IPS-18a (cell line): ENCODE data around the gene CXXC1.
A peak's percentile ranks its signal among the peaks of the same experiment; 100 is the strongest.

Experiments used
- H3K27ac ChIP-seq: one replicate; pipeline ENCODE4 v1.5.1; 2013; ENCODE audit warnings: low read length
- H3K27me3 ChIP-seq: one replicate; pipeline ENCODE4 v1.6.1; 2013; ENCODE audit warnings: mild to moderate bottlenecking, low read length; ENCODE audit not compliant: control insufficient read depth, insufficient read depth
- H3K36me3 ChIP-seq: one replicate; pipeline ENCODE4 v1.6.1; 2013; ENCODE audit warnings: low read depth, low read length; ENCODE audit not compliant: control insufficient read depth
- H3K4me1 ChIP-seq: one replicate; pipeline ENCODE4 v1.6.1; 2013; ENCODE audit warnings: low read depth, low read length; ENCODE audit not compliant: control insufficient read depth
- H3K4me3 ChIP-seq: one replicate; pipeline ENCODE4 v1.5.1; 2013; ENCODE audit warnings: low read length
- H3K9ac ChIP-seq: one replicate; pipeline ENCODE4 v1.6.1; 2013; ENCODE audit warnings: mild to moderate bottlenecking, low read length, moderate library complexity
- H3K9me3 ChIP-seq: one replicate; pipeline ENCODE4 v1.6.1; 2013; ENCODE audit warnings: low read depth, low read length; ENCODE audit not compliant: control insufficient read depth

The CXXC1 gene

GRCh38 chr18:50281295-50281971, 6.1 kb downstream of the CXXC1 start, which contains the start of gene MBD1:
TSS of gene MBD1 (minus strand) at chr18:50281523. CDS start at chr18:50279992, 1,531 bp downstream.
- peak within 1 kb of the TSS; percentile 75 for H3K27ac ChIP-seq
- no peaks in the 10 kb centered on the region for H3K27me3 ChIP-seq
- peaks cover 35% of the 10 kb centered on the region for H3K36me3 ChIP-seq
- peak within 1 kb of the TSS; percentile 99 for H3K4me3 ChIP-seq
- H3K9me3 ChIP-seq = no peaks in the 10 kb centered on the region
- peak within 1 kb of the TSS; percentile 85 for H3K9ac ChIP-seq
- peaks cover 4% of the 10 kb centered on the region for H3K4me1 ChIP-seq

DNA sequence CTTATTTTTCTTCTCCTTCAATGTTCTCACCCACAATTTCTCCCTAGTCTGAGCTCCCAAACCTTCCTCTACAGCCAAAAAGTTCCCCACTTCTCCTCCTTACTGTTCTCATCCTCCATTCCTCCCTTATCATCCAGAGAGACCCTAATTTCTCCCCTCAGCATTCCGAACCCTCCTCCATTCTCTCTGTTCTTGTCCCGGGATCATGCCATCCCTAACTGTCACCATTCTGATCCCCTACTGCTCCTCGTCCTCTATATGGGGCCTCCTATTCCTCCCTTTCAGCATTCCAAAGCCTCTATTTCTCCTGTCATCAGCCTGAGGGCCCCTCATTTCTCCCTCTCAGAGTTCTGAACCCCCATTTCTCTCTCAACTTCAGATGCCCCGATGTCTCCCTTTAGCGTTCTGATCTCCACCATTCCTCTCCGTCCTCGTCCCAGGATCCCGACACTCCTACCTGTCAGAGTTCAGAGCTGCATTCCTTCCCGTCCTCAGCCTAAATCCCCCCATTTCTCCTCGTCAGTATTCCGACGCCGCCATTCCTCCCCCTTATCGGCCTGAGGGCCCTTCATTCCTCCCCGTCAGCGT, 6.7 kb downstream of the CXXC1 start:
- Histone ChIP-seq H3K9me3 (no peaks in the 10 kb centered on the region), H3K4me3 (peak overlapping the region; percentile 99), H3K36me3 (peaks cover 41% of the 10 kb centered on the region), H3K9ac (peak overlapping the region; percentile 85), H3K27me3 (no peaks in the 10 kb centered on the region), H3K27ac (peak overlapping the region; percentile 75), H3K4me1 (peaks cover 4% of the 10 kb centered on the region)

DNA sequence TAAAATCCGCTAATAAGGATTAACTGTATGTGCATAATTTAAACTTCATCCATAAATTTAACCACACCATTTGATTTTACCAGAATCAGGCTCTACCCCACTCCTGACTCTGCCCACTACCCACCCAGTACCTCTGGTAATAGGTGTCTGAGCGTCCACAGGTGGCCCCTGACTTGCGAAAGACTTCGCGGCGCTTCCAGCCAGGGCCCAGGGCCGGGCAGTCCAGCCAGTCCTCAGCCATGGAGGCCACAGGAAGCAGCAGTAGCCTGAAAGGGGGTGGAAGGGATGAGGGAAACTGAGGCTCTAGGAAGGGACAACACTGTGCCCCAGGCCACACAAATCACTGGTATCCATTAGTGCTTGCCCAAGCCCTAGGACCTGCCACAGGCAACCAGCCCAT, 7.7 kb downstream of the CXXC1 start:
- Histone ChIP-seq H3K9me3 (no peaks in the 10 kb centered on the region), H3K4me1 (peaks cover 4% of the 10 kb centered on the region), H3K4me3 (no peak overlapping the region), H3K36me3 (peaks cover 48% of the 10 kb centered on the region), H3K9ac (no peak overlapping the region), H3K27ac (no peak overlapping the region), H3K27me3 (no peaks in the 10 kb centered on the region)

- Histone ChIP-seq H3K36me3 (peaks cover 49% of the 10 kb centered on the region), H3K4me1 (peaks cover 4% of the 10 kb centered on the region), H3K4me3 (no peak overlapping the region), H3K27me3 (no peaks in the 10 kb centered on the region), H3K27ac (no peak overlapping the region), H3K9me3 (no peaks in the 10 kb centered on the region), H3K9ac (no peak overlapping the region)
Measured at GRCh38 chr18:50277942-50278341, 9.6 kb downstream of the CXXC1 start.

DNA sequence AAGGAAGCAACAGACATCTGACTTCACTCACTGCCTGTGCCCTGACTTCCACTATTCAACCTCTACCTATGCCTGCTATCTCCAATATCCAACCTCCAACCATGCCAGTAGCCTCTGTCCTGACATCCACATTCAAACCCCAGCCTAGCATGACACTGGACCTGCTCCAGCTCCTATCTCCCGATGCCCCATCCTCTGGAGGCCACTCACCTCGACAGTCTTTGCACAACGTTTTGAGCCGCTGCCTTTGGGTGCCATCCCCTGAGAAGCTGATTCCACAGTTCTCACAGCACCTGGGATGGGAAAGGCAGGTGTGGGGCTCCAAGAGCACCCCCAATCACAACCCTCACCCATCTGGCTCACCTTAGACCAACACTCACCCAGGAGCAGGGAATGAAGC, 11.0 kb downstream of the CXXC1 start:
- Histone ChIP-seq H3K9ac (no peak overlapping the region), H3K27me3 (no peaks in the 10 kb centered on the region), H3K4me1 (peaks cover 4% of the 10 kb centered on the region), H3K4me3 (no peak overlapping the region), H3K27ac (no peak overlapping the region), H3K36me3 (peaks cover 61% of the 10 kb centered on the region), H3K9me3 (no peaks in the 10 kb centered on the region)

DNA sequence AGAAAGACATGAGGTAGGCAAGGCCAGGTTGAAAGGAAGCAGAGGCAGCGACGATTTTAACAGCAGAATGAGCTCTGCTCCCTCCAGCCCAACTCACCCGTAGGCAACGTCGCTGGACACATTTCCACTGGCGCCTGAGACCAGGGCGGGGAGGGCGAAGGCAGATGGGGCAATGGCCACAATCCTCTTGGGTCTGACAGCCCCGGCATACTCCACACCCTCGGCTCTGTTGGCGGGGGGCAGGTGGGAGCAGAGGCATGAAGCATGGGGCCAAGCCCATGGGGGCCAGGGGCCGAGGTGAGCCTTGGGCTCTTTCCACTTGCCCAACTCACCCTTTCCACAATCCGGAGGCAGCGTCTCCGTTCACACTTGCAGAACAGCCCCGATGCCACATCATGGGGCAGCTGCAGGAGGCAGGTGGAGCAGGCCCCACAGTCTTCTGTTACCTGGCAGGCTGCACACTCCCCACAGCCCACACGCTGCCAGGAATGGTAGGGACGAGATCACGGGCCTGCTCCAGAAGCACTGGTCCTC, 11.9 kb downstream of the CXXC1 start:
- H3K9me3 ChIP-seq = no peaks in the 10 kb centered on the region
- peaks cover 67% of the 10 kb centered on the region for H3K36me3 ChIP-seq
- peaks cover 2% of the 10 kb centered on the region for H3K4me1 ChIP-seq
- no peak overlapping the region for H3K4me3 ChIP-seq
- H3K9ac ChIP-seq = no peak overlapping the region
- no peak overlapping the region for H3K27ac ChIP-seq
- H3K27me3 ChIP-seq = no peaks in the 10 kb centered on the region

DNA sequence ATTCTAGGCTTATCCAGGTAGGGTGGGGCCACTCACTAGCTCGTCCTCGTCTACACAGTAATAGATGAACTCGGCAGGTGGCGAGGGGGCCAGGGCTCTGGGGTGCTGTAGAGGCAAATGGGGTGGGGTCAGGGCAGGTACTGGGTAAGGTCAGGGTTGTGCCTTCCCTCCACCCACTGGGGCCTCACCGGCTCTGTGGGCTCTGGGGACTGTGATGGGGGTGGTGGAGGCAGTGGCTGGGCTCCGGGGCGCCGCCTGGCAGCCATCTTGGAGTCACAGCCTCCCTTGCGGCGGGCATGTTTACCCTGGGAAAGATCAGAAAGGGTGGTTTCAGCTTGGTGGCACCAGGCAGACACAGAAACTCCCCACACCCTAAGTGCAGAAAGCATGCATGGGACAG, 12.6 kb downstream of the CXXC1 start:
- no peak overlapping the region for H3K27ac ChIP-seq
- no peak overlapping the region for H3K9ac ChIP-seq
- H3K36me3 ChIP-seq = peaks cover 67% of the 10 kb centered on the region
- no peaks in the 10 kb centered on the region for H3K4me1 ChIP-seq
- H3K9me3 ChIP-seq = no peaks in the 10 kb centered on the region
- no peak overlapping the region for H3K4me3 ChIP-seq
- H3K27me3 ChIP-seq = no peaks in the 10 kb centered on the region

- Histone ChIP-seq H3K9me3 (no peaks in the 10 kb centered on the region), H3K4me3 (no peak overlapping the region), H3K36me3 (peaks cover 72% of the 10 kb centered on the region), H3K27me3 (no peaks in the 10 kb centered on the region), H3K4me1 (no peaks in the 10 kb centered on the region), H3K9ac (no peak overlapping the region), H3K27ac (no peak overlapping the region)
Measured at GRCh38 chr18:50274044-50274442, 13.4 kb downstream of the CXXC1 start.

- H3K36me3 ChIP-seq = peaks cover 70% of the 10 kb centered on the region
- H3K27me3 ChIP-seq = no peaks in the 10 kb centered on the region
- H3K9me3 ChIP-seq = no peaks in the 10 kb centered on the region
Measured at GRCh38 chr18:50273203-50274043, 14.1 kb downstream of the CXXC1 start.

DNA sequence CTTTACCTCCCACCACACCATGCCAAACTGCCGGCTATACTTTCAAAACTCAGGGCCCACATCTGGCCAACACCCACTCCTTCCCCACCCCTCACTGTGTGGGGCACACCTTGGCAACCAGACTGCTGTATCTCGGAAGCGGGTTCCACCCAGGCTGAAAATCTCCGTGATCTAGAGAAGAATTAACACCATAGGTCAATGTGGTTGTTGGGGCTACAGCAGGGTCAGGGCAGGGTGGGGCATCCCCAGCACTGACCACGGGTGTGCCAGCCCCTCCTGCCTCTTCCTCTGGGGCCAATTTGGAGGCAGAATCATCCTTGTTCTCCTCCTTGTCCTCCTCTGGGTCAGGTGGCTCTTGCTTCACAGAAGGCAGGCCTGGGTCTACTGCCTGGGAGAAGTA, 14.9 kb downstream of the CXXC1 start:
- Histone ChIP-seq H3K9ac (no peak overlapping the region), H3K4me1 (no peaks in the 10 kb centered on the region), H3K9me3 (no peaks in the 10 kb centered on the region), H3K27me3 (no peaks in the 10 kb centered on the region), H3K4me3 (no peak overlapping the region), H3K36me3 (peaks cover 67% of the 10 kb centered on the region), H3K27ac (no peak overlapping the region)

More at GRCh38 chr18:50273203-50274043, 14.1 kb downstream of the CXXC1 start:
- no peak overlapping the region for H3K9ac ChIP-seq
- no peak overlapping the region for H3K27ac ChIP-seq
- no peak overlapping the region for H3K4me3 ChIP-seq
- H3K4me1 ChIP-seq = no peaks in the 10 kb centered on the region

DNA sequence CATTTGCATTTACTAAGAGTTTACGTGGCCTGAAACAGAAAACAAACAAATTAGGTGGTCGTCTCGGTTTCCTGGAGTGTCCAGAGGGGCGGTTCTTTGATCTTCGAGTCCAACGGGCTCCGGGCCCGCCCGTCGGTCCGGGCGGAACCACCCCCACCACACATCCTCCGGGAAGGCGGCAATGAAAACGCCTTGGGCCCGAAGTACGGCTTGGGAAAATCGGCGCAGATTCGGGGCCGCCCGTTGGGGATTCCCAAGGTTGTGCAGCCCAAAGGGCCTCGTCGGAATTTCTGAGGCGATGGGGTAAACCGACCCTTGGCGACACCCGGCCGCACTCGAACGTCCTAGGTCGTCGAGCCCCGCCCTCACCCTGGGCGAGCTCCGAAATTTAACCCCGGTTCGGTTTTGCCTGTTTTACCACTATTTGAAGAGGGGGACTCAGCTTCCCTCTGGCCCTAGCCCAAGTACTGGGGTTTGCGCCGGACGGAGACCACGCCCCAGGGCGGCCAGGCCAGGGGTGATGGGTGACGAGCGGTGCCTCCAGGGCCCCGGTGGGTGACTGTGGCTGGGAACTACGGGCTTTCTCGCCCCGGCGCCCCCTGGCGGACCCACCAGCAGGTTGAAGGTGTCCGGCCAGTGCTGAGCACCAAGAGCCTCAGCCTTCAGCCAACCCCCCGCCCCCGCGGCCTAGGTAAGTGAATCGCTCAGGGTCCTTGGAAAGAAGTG, 19.3 kb downstream of the CXXC1 start:
- Histone ChIP-seq H3K4me3 (no peak overlapping the region), H3K27ac (no peak overlapping the region), H3K27me3 (peaks cover 4% of the 10 kb centered on the region), H3K9me3 (no peaks in the 10 kb centered on the region), H3K9ac (no peak overlapping the region), H3K36me3 (peaks cover 28% of the 10 kb centered on the region), H3K4me1 (peaks cover 3% of the 10 kb centered on the region)
